K562 (cell line): ENCODE measurements around the gene CHST14. TPM values are rescaled to one million over a fixed set of nuclear protein-coding genes. Genes with fewer than 3 reads are reported as not detected.

ENCODE experiments used
- BDP1 ChIP-seq: IDR thresholded peaks from 3 replicates; pipeline ENCODE4 v1.6.1; 2011; ENCODE audit not compliant: insufficient read length, insufficient read depth
- ESRRA ChIP-seq: fragments of 450-650 bp; IDR thresholded peaks from 2 replicates; pipeline ENCODE4 v1.6.1; 2014; ENCODE audit warnings: low read depth, mild to moderate bottlenecking, moderate library complexity, borderline replicate concordance
- MAX ChIP-seq: sonication (generic); formaldehyde crosslinking; IDR thresholded peaks from 2 replicates; pipeline ENCODE4 v1.9.0; 2022; ENCODE audit warnings: mild to moderate bottlenecking, missing genetic modification reagents
- NUFIP1 ChIP-seq: fragments of 450-650 bp; IDR thresholded peaks from 2 replicates; pipeline ENCODE4 v1.6.1; 2018; ENCODE audit not compliant: partially characterized antibody
- PHF8 ChIP-seq: fragments of 200-600 bp; sonication (generic); IDR thresholded peaks from 2 replicates; pipeline ENCODE4 v1.6.1; 2012; ENCODE audit warnings: mixed run types, mild to moderate bottlenecking, inconsistent platforms, low read length, moderate library complexity, borderline replicate concordance
- POLR3G ChIP-seq: IDR thresholded peaks from 2 replicates; pipeline ENCODE4 v1.6.1; 2011; ENCODE audit not compliant: insufficient read length, insufficient replicate concordance; ENCODE audit errors: extremely low read depth
- PRMT5 ChIP-seq: sonication (generic); formaldehyde crosslinking; IDR thresholded peaks from 2 replicates; pipeline ENCODE4 v1.5.0; 2020; ENCODE audit warnings: missing genetic modification reagents
- PTRF ChIP-seq: fragments of 450-650 bp; IDR thresholded peaks from 2 replicates; pipeline ENCODE4 v1.6.1; 2016; ENCODE audit warnings: mild to moderate bottlenecking, missing genetic modification characterization, missing compliant biosample characterization
- TAF15 ChIP-seq: fragments of 200-400 bp; formaldehyde crosslinking; IDR thresholded peaks from 2 replicates; pipeline ENCODE4 v1.6.1; 2017; ENCODE audit warnings: mild to moderate bottlenecking, low read depth, low read length, moderate library complexity
- TBL1XR1 ChIP-seq, 2 experiments: IDR thresholded peaks; 2 replicates each; pipeline ENCODE4 v1.6.1; 2012; ENCODE audit warnings: improper control_type of control experiment in 2 of 2, low read length in 2 of 2, mild to moderate bottlenecking in 1 of 2
- ZBTB7A ChIP-seq: IDR thresholded peaks from 2 replicates; pipeline ENCODE4 v1.6.1; 2011; ENCODE audit warnings: low read depth, mild to moderate bottlenecking, low read length, moderate library complexity, borderline replicate concordance; ENCODE audit not compliant: control insufficient read depth
- ZNF592 ChIP-seq: fragments of 450-650 bp; IDR thresholded peaks from 2 replicates; pipeline ENCODE4 v1.6.1; 2017; ENCODE audit warnings: antibody characterized with exemption, mild to moderate bottlenecking
- polyA plus RNA-seq, 8 experiments: library from polyadenylated mRNA; depleted of rRNA in 4 of 8; stranded (reverse) in 5 of 8; unstranded in 3 of 8; fragments of >200 nt; fragmentation: Nextera tagmentation in 2 of 8; fragmentation: Illumina TruSeq in 1 of 8; extraction: Ambion mirVana in 2 of 8; extraction: Trizol in 1 of 8; gene quantifications; 2 replicates each; pipeline versions ENCODE4 v1.2.1 to v1.2.3, GENCODE V29; 2011 to 2014; ENCODE audit warnings: inconsistent platforms in 1 of 8, missing spikeins in 1 of 8
- total RNA-seq, 7 experiments: library from RNA; depleted of rRNA in 6 of 7; stranded (reverse); fragments of >200 nt in 6 of 7; fragmentation: Illumina TruSeq in 2 of 7; extraction: Trizol in 2 of 7; gene quantifications; 2 replicates each; pipeline versions ENCODE4 v1.2.1 to v1.2.3, GENCODE V29; 2011 to 2021; ENCODE audit warnings: low replicate concordance in 1 of 7
- TF ChIP-seq, protein P1 (sequence below), 3 experiments: IDR thresholded peaks in 2 of 3; conservative IDR thresholded peaks in 1 of 3; 2 replicates each; pipeline ENCODE4 v1.5.1; 2011 to 2012; ENCODE audit warnings: low read length in 3 of 3, mild to moderate bottlenecking in 3 of 3, control low read depth in 2 of 3, improper control_type of control experiment in 1 of 3, inconsistent platforms in 1 of 3, low read depth in 1 of 3, mixed read lengths in 1 of 3, moderate library complexity in 1 of 3; ENCODE audit not compliant: insufficient read depth in 2 of 3

CHST14 gene
- total and polyA plus RNA-seq, 9 of the 15 experiments (the other 6 are each of a cell fraction or from before 2014, with no cell fraction given): 1.6 to 12.1 (median 4.5) TPM

GRCh38 chr15:40436892-40437751 lies 33.7 kb upstream of the CHST14 start (continued):
- TF ChIP-seq, protein P1, sequence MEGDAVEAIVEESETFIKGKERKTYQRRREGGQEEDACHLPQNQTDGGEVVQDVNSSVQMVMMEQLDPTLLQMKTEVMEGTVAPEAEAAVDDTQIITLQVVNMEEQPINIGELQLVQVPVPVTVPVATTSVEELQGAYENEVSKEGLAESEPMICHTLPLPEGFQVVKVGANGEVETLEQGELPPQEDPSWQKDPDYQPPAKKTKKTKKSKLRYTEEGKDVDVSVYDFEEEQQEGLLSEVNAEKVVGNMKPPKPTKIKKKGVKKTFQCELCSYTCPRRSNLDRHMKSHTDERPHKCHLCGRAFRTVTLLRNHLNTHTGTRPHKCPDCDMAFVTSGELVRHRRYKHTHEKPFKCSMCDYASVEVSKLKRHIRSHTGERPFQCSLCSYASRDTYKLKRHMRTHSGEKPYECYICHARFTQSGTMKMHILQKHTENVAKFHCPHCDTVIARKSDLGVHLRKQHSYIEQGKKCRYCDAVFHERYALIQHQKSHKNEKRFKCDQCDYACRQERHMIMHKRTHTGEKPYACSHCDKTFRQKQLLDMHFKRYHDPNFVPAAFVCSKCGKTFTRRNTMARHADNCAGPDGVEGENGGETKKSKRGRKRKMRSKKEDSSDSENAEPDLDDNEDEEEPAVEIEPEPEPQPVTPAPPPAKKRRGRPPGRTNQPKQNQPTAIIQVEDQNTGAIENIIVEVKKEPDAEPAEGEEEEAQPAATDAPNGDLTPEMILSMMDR (IDR thresholded peaks at IDR 0.05 in 2 of 3, conservative IDR thresholded peaks at IDR 0.05 in 1 of 3; ENCODE audit: insufficient read depth in 2 of 3, low read depth in 1 of 3, low read length in 3 of 3): peak in 1 of 3 experiments; percentile 15; a peak in 1 of 6 replicates
- TF ChIP-seq POLR3G: no peak
- no peak for TF ChIP-seq NUFIP1
- TF ChIP-seq BDP1: no peak
- TF ChIP-seq ESRRA: no peak
- TF ChIP-seq MAX (CRISPR knock-in tag): peak; percentile 31; the same call in 1 of the 2 replicates
- TF ChIP-seq PTRF (tag): no peak
- peak; percentile 65; the same call in 1 of the 2 replicates for TF ChIP-seq ZNF592
- no peak for TF ChIP-seq TBL1XR1 (IDR thresholded peaks at IDR 0.05; ENCODE audit: low read length in 2 of 2)
- TF ChIP-seq TAF15: no peak
- TF ChIP-seq PRMT5: no peak
- TF ChIP-seq PHF8: peak; percentile 31; the same call in 1 of the 2 replicates
- 0 out of 2 replicates have a peak, but pooled peaks have one; percentile 10 for TF ChIP-seq ZBTB7A
